Measurements from ENCODE around the gene FAM219B.

DNA sequence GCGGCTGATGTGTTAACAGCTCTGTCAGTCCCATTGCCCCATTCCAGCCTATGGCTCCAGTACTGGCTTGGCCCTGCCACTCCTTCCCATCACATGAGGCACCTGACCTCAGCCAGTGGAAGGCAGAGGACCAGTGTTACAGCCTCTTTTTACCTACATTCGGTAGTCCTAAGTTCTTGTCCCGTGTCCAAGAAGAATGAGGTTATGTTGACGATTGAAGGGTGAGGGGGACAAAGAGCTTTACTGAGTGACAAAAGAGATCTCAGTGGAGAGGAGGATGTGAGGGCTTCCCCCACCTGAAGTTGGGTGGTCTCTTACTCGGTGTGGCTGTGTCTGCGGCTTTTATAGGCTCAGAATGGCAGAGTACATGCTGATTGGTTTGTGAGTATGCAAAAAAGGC, 24.1 kb downstream of the FAM219B start:
- TF ChIP-seq EZH2 (IDR thresholded peaks at IDR 0.05) (no peak), FOXP2 (optimal IDR thresholded peaks at IDR 0.05; ENCODE audit: control extremely low read depth, extremely low read length, insufficient read depth) (no peak)

All from SK-N-MC (cell line).